Astrocyte of the cerebellum (primary cell): ENCODE data around the gene TFF3.

Experiments
- DNase-seq: peaks from one replicate; pipeline ENCODE4 v3.0.0-alpha.2; 2011; ENCODE audit warnings: low read depth
- H3K4me3 ChIP-seq: 2 replicates; pipeline ENCODE4 v1.5.1; 2011; ENCODE audit warnings: mild to moderate bottlenecking, low read depth, low read length, moderate library complexity
- in situ Hi-C: cut with HindIII; loops from 2 replicates; pipeline ENCODE4 v1.10.0; 2017; ENCODE audit warnings: low sequenced_read_pairs
- TF ChIP-seq, protein P1 (sequence below): IDR thresholded peaks from 2 replicates; pipeline ENCODE4 v1.5.1; 2012; ENCODE audit warnings: low read length, low read depth, moderate library complexity, mild to moderate bottlenecking; ENCODE audit errors: missing control alignments

Gene TFF3

DNA sequence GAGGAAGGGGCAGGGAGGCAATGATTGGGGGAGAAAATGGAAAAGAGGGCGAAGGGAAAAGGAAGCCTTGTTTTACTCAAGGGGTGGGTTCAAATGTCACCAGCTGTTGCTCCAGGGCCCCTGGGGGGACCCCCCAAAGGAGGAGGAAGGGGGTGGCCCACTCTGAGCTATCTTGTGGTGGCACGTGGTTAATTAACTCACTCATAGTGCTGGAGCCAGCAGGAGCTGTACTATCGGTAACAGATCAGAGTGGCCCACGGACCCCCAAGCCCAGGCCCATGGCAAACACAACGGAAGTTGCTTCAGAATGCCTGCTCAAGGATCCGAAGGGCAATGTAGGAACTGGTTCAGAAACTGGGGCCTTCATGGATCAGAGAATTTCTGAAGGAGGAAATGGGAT is 28.3 kb upstream of the TFF3 start:
- TF ChIP-seq, protein P1, sequence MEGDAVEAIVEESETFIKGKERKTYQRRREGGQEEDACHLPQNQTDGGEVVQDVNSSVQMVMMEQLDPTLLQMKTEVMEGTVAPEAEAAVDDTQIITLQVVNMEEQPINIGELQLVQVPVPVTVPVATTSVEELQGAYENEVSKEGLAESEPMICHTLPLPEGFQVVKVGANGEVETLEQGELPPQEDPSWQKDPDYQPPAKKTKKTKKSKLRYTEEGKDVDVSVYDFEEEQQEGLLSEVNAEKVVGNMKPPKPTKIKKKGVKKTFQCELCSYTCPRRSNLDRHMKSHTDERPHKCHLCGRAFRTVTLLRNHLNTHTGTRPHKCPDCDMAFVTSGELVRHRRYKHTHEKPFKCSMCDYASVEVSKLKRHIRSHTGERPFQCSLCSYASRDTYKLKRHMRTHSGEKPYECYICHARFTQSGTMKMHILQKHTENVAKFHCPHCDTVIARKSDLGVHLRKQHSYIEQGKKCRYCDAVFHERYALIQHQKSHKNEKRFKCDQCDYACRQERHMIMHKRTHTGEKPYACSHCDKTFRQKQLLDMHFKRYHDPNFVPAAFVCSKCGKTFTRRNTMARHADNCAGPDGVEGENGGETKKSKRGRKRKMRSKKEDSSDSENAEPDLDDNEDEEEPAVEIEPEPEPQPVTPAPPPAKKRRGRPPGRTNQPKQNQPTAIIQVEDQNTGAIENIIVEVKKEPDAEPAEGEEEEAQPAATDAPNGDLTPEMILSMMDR, result no peak
- in situ Hi-C loops, result no loop called here
- no peak overlapping the region for H3K4me3 ChIP-seq
- DNase-seq, result no peak

- H3K4me3 ChIP-seq, result no peak overlapping the region
- TF ChIP-seq, protein P1, result no peak
- no peak for DNase-seq
- in situ Hi-C loops, result no loop called here
Observed at GRCh38 chr21:42343101-42343500, 27.9 kb upstream of the TFF3 start.

- no peak for DNase-seq
- TF ChIP-seq, protein P1, result no peak
- in situ Hi-C loops, result no loop called here
- H3K4me3 ChIP-seq, result no peak overlapping the region
Observed at GRCh38 chr21:42341776-42342542, 26.8 kb upstream of the TFF3 start.

- H3K4me3 ChIP-seq, result no peak overlapping the region
- no peak for DNase-seq
- TF ChIP-seq, protein P1, result no peak
- in situ Hi-C loops, result no loop called here
Observed at GRCh38 chr21:42340187-42341050, 25.2 kb upstream of the TFF3 start.

- TF ChIP-seq, protein P1, result no peak
- no peak overlapping the region for H3K4me3 ChIP-seq
- DNase-seq, result no peak
- in situ Hi-C loops, result no loop called here
Observed at GRCh38 chr21:42338729-42339715, 23.8 kb upstream of the TFF3 start.
